Fibroblast of skin of right quadriceps (primary cell): ENCODE data around the gene TMEM119.
A peak's percentile ranks its signal among the peaks of the same experiment; 100 is the strongest.

Source experiments
- DNase-seq: peaks from one replicate; pipeline ENCODE4 v3.0.0-alpha.2; 2013

Gene TMEM119

GRCh38 chr12:108614639-108615038, 16.8 kb upstream of the TMEM119 start:
- no peak for DNase-seq

DNA sequence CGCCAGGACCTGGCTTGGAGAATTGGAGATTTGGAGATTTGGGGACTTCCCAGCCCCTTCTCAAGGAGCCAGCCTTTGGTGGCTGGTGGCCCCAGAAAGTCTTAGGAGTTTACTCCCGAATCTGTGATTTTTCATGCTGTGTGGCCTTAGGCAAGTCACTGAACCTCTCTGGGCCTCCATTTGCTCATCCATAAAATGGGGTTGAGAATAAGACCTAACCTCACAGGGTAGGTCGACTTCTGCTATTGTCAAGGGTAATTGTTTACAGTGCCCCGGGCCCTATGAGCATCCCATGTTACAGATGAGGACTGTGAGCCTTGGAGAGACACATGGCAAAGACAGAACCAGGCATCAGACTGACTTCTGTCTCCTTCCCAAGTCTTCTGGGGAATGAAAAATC, 16.2 kb upstream of the TMEM119 start:
- no peak for DNase-seq

- no peak for DNase-seq
Measured at GRCh38 chr12:108613548-108613947, 15.7 kb upstream of the TMEM119 start.

- DNase-seq = peak; percentile 29
Measured at GRCh38 chr12:108612788-108613282, 15.0 kb upstream of the TMEM119 start.

DNA sequence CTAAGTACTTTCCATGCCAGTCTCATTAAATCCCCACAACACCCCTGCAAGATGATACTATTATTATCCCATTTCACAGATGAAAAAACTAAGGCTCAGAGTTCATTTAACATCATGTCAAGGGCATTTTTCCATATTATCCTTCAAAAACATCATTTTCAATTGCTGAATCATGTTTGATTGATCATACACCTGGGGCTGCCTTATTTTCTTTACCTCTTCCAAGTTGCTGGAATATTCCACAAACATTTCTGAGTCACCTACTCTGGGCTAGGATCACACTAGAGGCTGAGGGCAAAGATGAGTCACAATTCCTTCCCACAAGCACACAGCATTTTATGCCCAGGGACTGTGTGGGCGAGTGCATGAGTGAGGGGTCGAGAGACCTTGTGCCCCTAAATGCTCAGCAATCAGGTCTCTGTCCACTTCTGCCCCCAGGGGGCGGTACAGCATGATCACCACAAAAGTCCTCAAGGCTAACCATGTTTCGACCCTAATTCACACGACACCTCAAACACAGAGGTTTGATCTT, 14.1 kb upstream of the TMEM119 start:
- DNase-seq = peak; percentile 87

- no peak for DNase-seq
Measured at GRCh38 chr12:108610856-108611605, 13.1 kb upstream of the TMEM119 start.

GRCh38 chr12:108610336-108610815, 12.5 kb upstream of the TMEM119 start:
- no peak for DNase-seq

DNA sequence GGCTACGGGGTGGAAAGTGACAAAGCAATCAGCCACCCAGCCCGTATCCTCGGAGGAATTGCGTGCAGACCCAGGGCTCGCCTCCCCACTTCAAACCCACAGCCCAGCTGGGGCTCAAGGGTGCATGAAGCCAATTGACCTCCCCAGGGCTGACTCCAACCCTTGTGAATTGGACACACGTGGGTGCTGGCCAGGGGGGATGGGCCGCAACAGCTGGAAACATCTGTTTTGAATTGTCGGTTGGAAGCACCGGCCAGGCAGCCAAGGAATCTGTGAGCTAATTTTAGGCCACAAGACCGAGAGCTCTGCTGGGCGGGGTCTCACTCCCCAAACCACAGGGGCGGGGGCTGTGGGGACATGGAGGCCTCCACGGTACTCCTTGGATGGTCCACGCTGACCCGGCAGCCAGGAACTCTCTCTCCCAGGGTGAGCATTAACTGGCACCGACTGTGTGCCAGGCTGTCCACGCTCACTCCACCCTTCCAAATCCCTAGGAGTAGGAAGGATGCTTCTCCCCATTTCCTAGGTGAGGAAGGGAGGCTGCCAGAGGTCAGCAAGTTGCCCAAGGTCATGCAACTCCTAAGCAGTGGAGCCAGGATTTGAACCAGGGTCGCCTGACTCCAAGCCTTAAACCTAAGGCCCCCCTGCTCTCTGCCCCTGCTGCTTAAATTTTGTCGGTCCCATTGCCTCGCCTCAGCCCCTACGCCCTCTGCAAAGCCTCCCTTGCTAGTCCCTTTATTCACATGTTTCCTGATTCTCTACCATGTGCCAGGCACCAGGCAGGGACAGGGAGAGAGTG, 11.9 kb upstream of the TMEM119 start:
- peak; percentile 91 for DNase-seq

- no peak for DNase-seq
Measured at GRCh38 chr12:108608616-108609015, 10.7 kb upstream of the TMEM119 start.

- DNase-seq = no peak
Measured at GRCh38 chr12:108607981-108608600, 10.2 kb upstream of the TMEM119 start.

GRCh38 chr12:108606492-108606891, 8.6 kb upstream of the TMEM119 start:
- DNase-seq = no peak

- DNase-seq = no peak
Measured at GRCh38 chr12:108605690-108606406, 8.0 kb upstream of the TMEM119 start.

GRCh38 chr12:108605000-108605689, 7.3 kb upstream of the TMEM119 start:
- DNase-seq = no peak

DNA sequence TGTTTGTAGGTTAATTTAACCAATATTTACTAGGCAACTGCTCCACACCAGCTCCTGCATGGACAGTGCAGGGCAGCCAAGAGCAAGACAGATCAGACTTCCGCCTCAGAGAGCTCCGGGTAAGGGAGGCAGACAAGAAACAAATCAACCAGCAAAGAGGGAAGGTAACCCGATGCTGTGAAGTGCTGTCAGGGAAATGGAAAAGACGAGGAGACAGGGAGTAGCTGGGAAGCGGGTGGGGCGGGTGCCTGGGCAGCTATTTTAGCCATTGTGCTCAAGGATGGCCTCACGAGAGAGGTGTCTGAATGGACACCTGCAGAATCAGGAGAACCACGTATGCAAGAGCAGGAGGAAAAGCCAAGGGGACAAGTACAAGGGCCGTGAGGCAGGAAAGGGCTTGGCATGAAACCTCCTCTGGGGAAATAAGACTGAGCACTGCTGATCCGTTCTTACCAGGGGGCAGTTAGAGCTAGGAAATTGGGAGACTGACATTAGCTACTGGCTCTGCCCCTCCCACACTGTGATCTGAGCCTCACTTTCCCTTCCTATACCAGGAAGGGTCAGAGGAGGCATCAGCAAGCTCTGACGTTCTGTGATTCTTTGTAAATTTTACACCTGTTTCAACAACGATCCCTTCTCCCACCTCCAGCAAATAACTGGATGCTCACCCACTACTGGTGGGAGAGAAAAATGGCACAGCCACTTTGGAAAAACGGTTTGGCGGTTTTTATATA, 6.5 kb upstream of the TMEM119 start:
- no peak for DNase-seq

- DNase-seq = no peak
Measured at GRCh38 chr12:108603743-108604142, 5.9 kb upstream of the TMEM119 start.

GRCh38 chr12:108602976-108603704, 5.3 kb upstream of the TMEM119 start:
- no peak for DNase-seq

- DNase-seq = no peak
Measured at GRCh38 chr12:108602209-108602705, 4.4 kb upstream of the TMEM119 start.

DNA sequence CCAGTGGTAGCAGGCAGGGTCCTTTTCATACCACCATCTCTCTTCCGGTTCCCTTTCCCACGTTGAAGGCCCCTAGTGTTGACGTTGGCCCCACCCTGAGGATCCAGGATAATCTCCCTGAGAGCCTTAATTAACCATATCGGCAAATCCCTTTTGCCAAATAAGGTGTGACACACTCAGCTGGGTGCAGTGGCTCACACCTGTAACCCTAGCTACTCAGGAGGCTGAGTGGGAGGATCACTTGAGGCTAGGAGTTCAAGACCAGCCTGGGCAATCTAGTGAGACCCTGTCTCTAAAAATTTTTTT, 2.8 kb upstream of the TMEM119 start:
- DNase-seq = no peak

DNA sequence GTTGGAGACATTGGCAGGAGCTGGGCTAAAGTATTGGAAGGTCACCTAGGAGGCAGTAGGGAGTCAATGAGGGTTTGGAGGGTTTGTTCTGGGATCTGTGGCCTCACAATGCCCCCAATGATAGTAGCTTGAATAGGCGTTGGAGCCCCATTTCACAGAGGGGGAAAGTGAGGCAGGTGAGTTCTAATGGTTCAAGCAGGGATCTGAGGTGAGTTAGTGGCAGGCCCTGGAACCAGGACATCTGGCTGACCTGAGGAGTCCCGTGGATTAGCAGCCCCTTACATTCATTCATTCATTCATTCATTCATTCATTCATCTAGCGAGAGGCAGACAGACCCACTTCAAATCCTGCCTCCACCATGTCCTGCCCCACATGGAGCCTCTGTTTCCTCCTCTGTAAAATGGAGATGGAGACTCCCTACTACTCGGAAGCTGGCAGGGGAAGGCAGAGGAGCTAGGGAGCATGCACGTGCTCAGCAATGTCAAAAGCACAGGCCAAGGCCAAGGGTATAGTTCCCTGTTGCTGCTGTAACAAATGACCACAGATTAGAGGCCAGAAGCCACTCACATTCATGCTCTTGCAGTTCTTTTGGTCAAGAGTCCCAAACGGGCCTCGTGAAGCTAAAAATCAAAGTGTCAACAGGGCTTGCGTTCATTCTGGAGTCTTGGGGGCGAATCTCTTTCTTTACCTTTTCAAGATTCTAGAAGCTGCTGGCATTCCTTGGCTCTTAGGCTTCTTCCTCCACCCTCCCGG, 2.2 kb upstream of the TMEM119 start:
- DNase-seq = no peak

DNA sequence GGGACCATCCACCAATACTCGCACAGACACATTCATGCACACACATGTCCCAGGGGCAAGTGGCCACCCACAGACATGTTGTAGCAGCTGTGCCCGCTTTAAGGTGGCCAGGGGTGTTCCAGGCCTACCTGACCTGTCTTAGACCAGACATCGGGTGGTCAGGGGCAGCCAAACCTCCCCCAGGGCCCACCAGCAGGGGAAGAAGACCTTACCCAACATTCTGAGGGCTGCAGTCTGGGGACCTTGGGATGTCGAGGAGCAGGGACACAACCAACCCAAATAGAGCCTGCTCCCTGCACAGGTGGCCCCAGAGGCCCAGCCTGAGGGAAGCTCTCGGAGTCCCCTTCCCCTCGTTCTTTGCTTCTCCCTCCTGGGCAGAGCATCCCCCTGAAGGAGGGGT, 1.7 kb upstream of the TMEM119 start:
- no peak for DNase-seq
